Caco-2 (cell line): Measurements from ENCODE around the gene PPIL3. TPM values are rescaled to one million over a fixed set of nuclear protein-coding genes. Genes with fewer than 3 reads are reported as not detected.

Source experiments
- BruUV-seq: library from RNA; stranded (reverse); fragments of 400-500 nt; replicated peaks from 2 replicates; lab custom pipeline; 2021; lab: Mats Ljungman, UMichigan
- CTCF ChIA-PET: fragments of 300-600 bp; sonication (Branson Sonifier 250); formaldehyde crosslinking; loops from one replicate; lab custom pipeline; 2022; ENCODE audit warnings: antibody characterized with exemption; lab: Charles Lee
- POLR2A ChIA-PET: fragments of 300-600 bp; sonication (Branson Sonifier 250); formaldehyde crosslinking; loops from one replicate; lab custom pipeline; 2022; ENCODE audit warnings: antibody characterized with exemption; lab: Charles Lee
- DNase-seq, 2 experiments: peaks; one replicate each; pipeline versions ENCODE4 v3.0.0 to v3.0.0-alpha.2; 2020 to 2022
- H3K27me3 ChIP-seq: replicated peaks from 2 replicates; pipeline ENCODE4 v1.6.0; 2011; ENCODE audit warnings: low read length; ENCODE audit not compliant: control insufficient read depth, insufficient read depth
- H3K36me3 ChIP-seq: 2 replicates; pipeline ENCODE4 v1.5.1; 2011; ENCODE audit warnings: low read length; ENCODE audit not compliant: control insufficient read depth, insufficient read depth
- H3K4me1 ChIP-seq: fragments of 250-450 bp; sonication (Bioruptor Pico); 2 replicates; pipeline ENCODE4 v1.5.1; 2020; ENCODE audit warnings: mild to moderate bottlenecking
- H3K4me3 ChIP-seq: 2 replicates; pipeline ENCODE4 v1.5.1; 2011; ENCODE audit warnings: low read depth, mild to moderate bottlenecking, control low read depth, low read length
- H3K9me3 ChIP-seq: fragments of 250-450 bp; sonication (Bioruptor Pico); 2 replicates; pipeline ENCODE4 v1.5.1; 2020; ENCODE audit warnings: mild to moderate bottlenecking, moderate library complexity
- H3K27ac Mint-ChIP-seq: one replicate; pipeline ENCODE4 v1.8.0; 2022; ENCODE audit warnings: mixed read lengths; ENCODE audit not compliant: unreplicated experiment
- H3K27me3 Mint-ChIP-seq: one replicate; pipeline ENCODE4 v1.8.0; 2022; ENCODE audit warnings: mixed read lengths; ENCODE audit not compliant: insufficient read depth, unreplicated experiment
- H3K36me3 Mint-ChIP-seq: one replicate; pipeline ENCODE4 v1.8.0; 2022; ENCODE audit warnings: mild to moderate bottlenecking, mixed read lengths; ENCODE audit not compliant: insufficient read depth, unreplicated experiment
- H3K4me1 Mint-ChIP-seq: one replicate; pipeline ENCODE4 v1.8.0; 2022; ENCODE audit warnings: low read depth, mixed read lengths; ENCODE audit not compliant: unreplicated experiment
- H3K4me3 Mint-ChIP-seq: one replicate; pipeline ENCODE4 v1.8.0; 2022; ENCODE audit warnings: mild to moderate bottlenecking, moderate library complexity, mixed read lengths; ENCODE audit not compliant: unreplicated experiment
- H3K9me3 Mint-ChIP-seq: one replicate; pipeline ENCODE4 v1.8.0; 2022; ENCODE audit warnings: mixed read lengths; ENCODE audit not compliant: unreplicated experiment
- intact Hi-C: fragments of 100-400 bp; cut with micrococcal nuclease; formaldehyde crosslinking; loops from one replicate; pipeline ENCODE4 v1.10.0; 2022; ENCODE audit not compliant: unreplicated experiment
- total RNA-seq: library from RNA; stranded (reverse); gene quantifications from 2 replicates; pipeline ENCODE4 v1.2.3, GENCODE V29; 2022
- TF ChIP-seq, protein P1 (sequence below), 2 experiments: fragments of 200-600 bp in 1 of 2; IDR thresholded peaks; 1 replicate in 1 of 2; 2 replicates in 1 of 2; pipeline versions ENCODE4 v1.5.1 to v1.8.0; 2011 to 2022; ENCODE audit warnings: antibody characterized with exemption in 1 of 2, control low read depth in 1 of 2, inconsistent platforms in 1 of 2, low read depth in 1 of 2, low read length in 1 of 2, mild to moderate bottlenecking in 1 of 2, moderate library complexity in 1 of 2; ENCODE audit not compliant: insufficient read depth in 1 of 2, severe bottlenecking in 1 of 2, unreplicated experiment in 1 of 2

The PPIL3 gene
- total RNA-seq, 1 experiment from 2014 or later = 17.6 TPM

DNA sequence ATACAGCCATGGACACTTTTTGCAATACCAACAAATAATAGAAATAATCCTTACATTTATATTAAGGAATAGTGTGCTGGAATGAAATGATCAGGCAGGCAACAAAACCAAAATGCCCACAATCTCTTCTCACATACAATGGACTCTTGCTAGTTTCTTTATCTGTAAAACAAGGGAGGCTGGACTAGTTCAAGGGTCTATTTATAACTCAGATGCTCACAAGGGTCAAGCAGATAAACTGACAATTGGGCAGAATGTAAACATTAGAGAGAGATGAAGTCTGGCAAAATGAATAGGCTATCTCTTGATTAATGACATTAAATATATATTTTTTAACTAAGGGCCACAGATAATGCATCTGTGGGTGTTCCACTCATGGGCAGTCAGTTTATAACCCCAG, 11.4 kb downstream of the PPIL3 start:
- no TSS peak for BruUV-seq
- H3K36me3 Mint-ChIP-seq = peaks cover 20% of the 10 kb centered on the region

GRCh38 chr2:200873560-200873959, 15.3 kb downstream of the PPIL3 start:
- Mint-ChIP-seq H3K36me3 (peaks cover 18% of the 10 kb centered on the region), H3K9me3 (no peaks in the 10 kb centered on the region), H3K27me3 (no peaks in the 10 kb centered on the region), H3K27ac (no peak overlapping the region), H3K4me3 (no peak overlapping the region), H3K4me1 (no peaks in the 10 kb centered on the region)
- TF ChIP-seq, protein P1, sequence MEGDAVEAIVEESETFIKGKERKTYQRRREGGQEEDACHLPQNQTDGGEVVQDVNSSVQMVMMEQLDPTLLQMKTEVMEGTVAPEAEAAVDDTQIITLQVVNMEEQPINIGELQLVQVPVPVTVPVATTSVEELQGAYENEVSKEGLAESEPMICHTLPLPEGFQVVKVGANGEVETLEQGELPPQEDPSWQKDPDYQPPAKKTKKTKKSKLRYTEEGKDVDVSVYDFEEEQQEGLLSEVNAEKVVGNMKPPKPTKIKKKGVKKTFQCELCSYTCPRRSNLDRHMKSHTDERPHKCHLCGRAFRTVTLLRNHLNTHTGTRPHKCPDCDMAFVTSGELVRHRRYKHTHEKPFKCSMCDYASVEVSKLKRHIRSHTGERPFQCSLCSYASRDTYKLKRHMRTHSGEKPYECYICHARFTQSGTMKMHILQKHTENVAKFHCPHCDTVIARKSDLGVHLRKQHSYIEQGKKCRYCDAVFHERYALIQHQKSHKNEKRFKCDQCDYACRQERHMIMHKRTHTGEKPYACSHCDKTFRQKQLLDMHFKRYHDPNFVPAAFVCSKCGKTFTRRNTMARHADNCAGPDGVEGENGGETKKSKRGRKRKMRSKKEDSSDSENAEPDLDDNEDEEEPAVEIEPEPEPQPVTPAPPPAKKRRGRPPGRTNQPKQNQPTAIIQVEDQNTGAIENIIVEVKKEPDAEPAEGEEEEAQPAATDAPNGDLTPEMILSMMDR (IDR thresholded peaks at IDR 0.05; ENCODE audit: insufficient read depth in 1 of 2, low read depth in 1 of 2, low read length in 1 of 2, severe bottlenecking in 1 of 2, unreplicated experiment in 1 of 2) = no peak
- H3K36me3 ChIP-seq = no peaks in the 10 kb centered on the region
- no TSS peak for BruUV-seq
- H3K4me3 ChIP-seq = no peak overlapping the region
- intact Hi-C loops = no loop called here
- POLR2A ChIA-PET = no interaction called here
- CTCF ChIA-PET = interaction anchor here (0.6 kb wide), 1 partner anchor 914 kb away, joined by 4 read pairs; no protein-coding TSS in a partner anchor
- peaks cover 5% of the 10 kb centered on the region for H3K4me1 ChIP-seq
- H3K9me3 ChIP-seq = no peaks in the 10 kb centered on the region
- DNase-seq = no peak
- H3K27me3 ChIP-seq = no peaks in the 10 kb centered on the region

More for the DNA sequence above, 11.4 kb downstream of the PPIL3 start:
- intact Hi-C loops = no loop called here
- TF ChIP-seq, protein P1 (IDR thresholded peaks at IDR 0.05; ENCODE audit: insufficient read depth in 1 of 2, low read depth in 1 of 2, low read length in 1 of 2, severe bottlenecking in 1 of 2, unreplicated experiment in 1 of 2) = no peak
- no peak for DNase-seq
- Mint-ChIP-seq H3K27ac (no peak overlapping the region), H3K4me1 (no peaks in the 10 kb centered on the region), H3K9me3 (no peaks in the 10 kb centered on the region), H3K4me3 (no peak overlapping the region), H3K27me3 (no peaks in the 10 kb centered on the region)
- POLR2A ChIA-PET = no interaction called here
- H3K36me3 ChIP-seq = no peaks in the 10 kb centered on the region
- H3K4me1 ChIP-seq = peaks cover 5% of the 10 kb centered on the region
- H3K27me3 ChIP-seq = no peaks in the 10 kb centered on the region
- CTCF ChIA-PET = interaction anchor here (0.6 kb wide), 1 partner anchor 14 kb away, joined by 6 read pairs; no protein-coding TSS in a partner anchor
- H3K4me3 ChIP-seq = no peak overlapping the region
- H3K9me3 ChIP-seq = no peaks in the 10 kb centered on the region

DNA sequence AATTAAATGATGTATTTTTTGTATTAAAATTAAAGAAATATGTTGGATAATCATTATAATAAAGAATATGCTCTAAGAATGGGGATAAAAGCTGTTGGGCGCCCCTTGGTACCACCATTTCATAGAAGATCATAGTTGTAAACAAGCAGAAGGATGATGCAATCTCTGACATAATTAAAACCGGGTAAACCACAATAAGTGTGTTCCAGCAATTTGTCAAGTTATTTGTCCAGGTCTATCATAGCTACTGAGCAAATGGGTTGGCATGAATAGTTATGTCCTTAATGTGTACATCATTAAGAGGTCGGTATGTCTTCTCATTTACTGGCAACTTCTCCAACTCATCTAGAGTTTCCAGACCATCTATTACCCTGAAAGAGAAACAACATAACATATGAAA, 17.7 kb downstream of the PPIL3 start:
- ChIA-PET CTCF (no interaction called here), POLR2A (no interaction called here)
- H3K4me3 Mint-ChIP-seq = no peak overlapping the region
- Histone ChIP-seq H3K4me3 (no peak overlapping the region), H3K4me1 (no peaks in the 10 kb centered on the region), H3K9me3 (no peaks in the 10 kb centered on the region), H3K27me3 (no peaks in the 10 kb centered on the region), H3K36me3 (no peaks in the 10 kb centered on the region)
- H3K9me3 Mint-ChIP-seq = no peaks in the 10 kb centered on the region
- intact Hi-C loops = no loop called here
- no peak overlapping the region for H3K27ac Mint-ChIP-seq
- BruUV-seq = no TSS peak
- no peaks in the 10 kb centered on the region for H3K4me1 Mint-ChIP-seq
- no peak for DNase-seq
- H3K27me3 Mint-ChIP-seq = no peaks in the 10 kb centered on the region
- peaks cover 19% of the 10 kb centered on the region for H3K36me3 Mint-ChIP-seq
- TF ChIP-seq, protein P1 (IDR thresholded peaks at IDR 0.05; ENCODE audit: insufficient read depth in 1 of 2, low read depth in 1 of 2, low read length in 1 of 2, severe bottlenecking in 1 of 2, unreplicated experiment in 1 of 2) = no peak
